DND-41 (cell line): ENCODE measurements around the gene WDR62.

Experiments
- ATAC-seq: fragments of 200-7000 bp; cut with Tn5 transposase; 3 replicates; pipeline ENCODE4 v1.9.1; 2021; ENCODE audit warnings: low read depth; ENCODE audit not compliant: insufficient read depth
- DNase-seq: peaks from one replicate; pipeline ENCODE4 v3.0.0-alpha.2; 2020
- H2AFZ ChIP-seq: 2 replicates; pipeline ENCODE4 v1.6.0; 2012; ENCODE audit warnings: low read depth, low read length
- H3K27ac ChIP-seq: 2 replicates; pipeline ENCODE4 v1.5.1; 2012; ENCODE audit warnings: low read length, inconsistent platforms
- H3K27me3 ChIP-seq: fragments of 200-600 bp; sonication (generic); 2 replicates; pipeline ENCODE4 v1.6.0; 2012; ENCODE audit warnings: low read length, mild to moderate bottlenecking, inconsistent platforms; ENCODE audit not compliant: insufficient read depth, poor library complexity
- H3K36me3 ChIP-seq: 2 replicates; pipeline ENCODE4 v1.5.1; 2012; ENCODE audit warnings: low read length, inconsistent platforms; ENCODE audit not compliant: insufficient read depth
- H3K4me1 ChIP-seq: 2 replicates; pipeline ENCODE4 v1.5.1; 2012; ENCODE audit warnings: mild to moderate bottlenecking, low read length; ENCODE audit not compliant: insufficient read depth
- H3K4me2 ChIP-seq: 2 replicates; pipeline ENCODE4 v1.6.0; 2012; ENCODE audit warnings: mild to moderate bottlenecking, moderate library complexity, low read length, inconsistent platforms; ENCODE audit not compliant: insufficient read depth
- H3K4me3 ChIP-seq, 2 experiments: fragments of 200-600 bp in 1 of 2; shearing (Covaris generic) in 1 of 2; 2 replicates each; pipeline ENCODE4 v1.5.1; 2012 to 2016; ENCODE audit warnings: inconsistent platforms in 2 of 2, low read length in 2 of 2, mild to moderate bottlenecking in 2 of 2, low read depth in 1 of 2, moderate library complexity in 1 of 2
- H3K79me2 ChIP-seq: 2 replicates; pipeline ENCODE4 v1.6.0; 2012; ENCODE audit warnings: low read length, inconsistent platforms; ENCODE audit not compliant: insufficient read depth
- H3K9ac ChIP-seq: 2 replicates; pipeline ENCODE4 v1.6.0; 2012; ENCODE audit warnings: low read depth, mild to moderate bottlenecking, inconsistent platforms, low read length, moderate library complexity
- H3K9me3 ChIP-seq: 2 replicates; pipeline ENCODE4 v1.5.1; 2012; ENCODE audit warnings: low read length, moderate library complexity, mild to moderate bottlenecking, inconsistent platforms; ENCODE audit not compliant: insufficient read depth, severe bottlenecking
- H4K20me1 ChIP-seq: 2 replicates; pipeline ENCODE4 v1.6.0; 2012; ENCODE audit warnings: low read length; ENCODE audit not compliant: insufficient read depth
- CTCF ChIP-seq: IDR thresholded peaks from 2 replicates; pipeline ENCODE4 v1.5.1; 2012; ENCODE audit warnings: borderline replicate concordance, low read length, moderate library complexity, mild to moderate bottlenecking; ENCODE audit not compliant: poor library complexity, severe bottlenecking; ENCODE audit errors: extremely low read depth
- EZH2 ChIP-seq: IDR thresholded peaks from 3 replicates; pipeline ENCODE4 v1.6.1; 2012; ENCODE audit warnings: borderline replicate concordance, low read depth, mild to moderate bottlenecking, moderate library complexity, low read length, inconsistent platforms; ENCODE audit not compliant: severe bottlenecking

WDR62 gene

GRCh38 chr19:36100476-36100875 lies 45.8 kb downstream of the WDR62 start:
- DNase-seq: no peak
- Histone ChIP-seq H3K27me3 (no peaks in the 10 kb centered on the region), H3K9me3 (no peaks in the 10 kb centered on the region), H3K79me2 (no peaks in the 10 kb centered on the region), H3K9ac (no peak overlapping the region), H2AFZ (no peak overlapping the region), H3K36me3 (peaks cover 95% of the 10 kb centered on the region), H3K27ac (no peak overlapping the region), H3K4me1 (no peaks in the 10 kb centered on the region), H4K20me1 (peaks cover 31% of the 10 kb centered on the region), H3K4me3 (no peak overlapping the region), H3K4me2 (no peak overlapping the region)
- ATAC-seq: no peak
- no peak for TF ChIP-seq CTCF
- no peak for TF ChIP-seq EZH2

GRCh38 chr19:36101550-36102327 lies 47.0 kb downstream of the WDR62 start:
- H3K36me3 ChIP-seq: peaks cover 96% of the 10 kb centered on the region
- no peak overlapping the region for H3K9ac ChIP-seq
- no peak overlapping the region for H3K4me3 ChIP-seq
- H3K4me1 ChIP-seq: no peaks in the 10 kb centered on the region
- ATAC-seq (no peak), DNase-seq (no peak)
- no peak overlapping the region for H3K27ac ChIP-seq
- no peak overlapping the region for H3K4me2 ChIP-seq
- H3K9me3 ChIP-seq: no peaks in the 10 kb centered on the region
- H3K27me3 ChIP-seq: no peaks in the 10 kb centered on the region
- no peaks in the 10 kb centered on the region for H3K79me2 ChIP-seq
- peaks cover 31% of the 10 kb centered on the region for H4K20me1 ChIP-seq
- TF ChIP-seq CTCF: no peak
- no peak for TF ChIP-seq EZH2
- no peak overlapping the region for H2AFZ ChIP-seq

- Histone ChIP-seq H4K20me1 (peaks cover 33% of the 10 kb centered on the region), H3K27ac (no peak overlapping the region), H3K4me3 (no peak overlapping the region), H3K79me2 (no peaks in the 10 kb centered on the region), H3K9ac (no peak overlapping the region), H3K36me3 (peaks cover 90% of the 10 kb centered on the region), H3K9me3 (no peaks in the 10 kb centered on the region), H3K27me3 (no peaks in the 10 kb centered on the region), H3K4me2 (no peak overlapping the region), H2AFZ (no peak overlapping the region), H3K4me1 (no peaks in the 10 kb centered on the region)
- no peak for ATAC-seq
- no peak for TF ChIP-seq CTCF
- TF ChIP-seq EZH2: no peak
- no peak for DNase-seq
Observed at GRCh38 chr19:36103040-36103626, 48.4 kb downstream of the WDR62 start.
